ENCODE measurements around the gene IRX5. TPM values are rescaled to one million over a fixed set of nuclear protein-coding genes. Genes with fewer than 3 reads are reported as not detected.

The IRX5 gene
- total RNA-seq, 1 experiment from 2014 or later: 0.86 TPM

DNA sequence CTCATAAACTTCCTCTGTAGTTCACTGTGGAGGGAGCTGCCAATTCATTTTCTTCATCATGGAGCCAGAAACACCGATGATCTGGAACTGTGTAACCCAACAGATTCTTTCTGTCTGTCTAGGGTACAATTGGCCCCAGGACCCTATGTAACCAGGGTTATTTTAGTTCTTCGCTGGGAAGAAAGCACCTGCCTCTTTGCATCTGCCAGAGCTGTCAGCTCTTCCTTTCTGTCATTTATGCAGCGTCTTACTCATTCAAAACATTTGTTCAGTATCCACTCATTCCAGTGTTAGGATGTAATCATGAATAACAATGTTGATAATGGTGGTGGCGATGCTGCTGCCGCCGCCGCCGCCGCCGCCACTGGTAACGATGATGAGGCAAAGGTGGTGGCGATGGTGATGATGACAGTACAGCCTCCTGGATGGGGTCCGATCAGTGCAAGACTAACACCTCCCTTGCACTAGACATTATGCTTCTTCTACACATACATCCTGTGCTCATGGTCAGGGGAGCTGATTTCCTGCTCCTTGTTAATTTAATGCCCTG is 46.1 kb downstream of the IRX5 start:
- no peaks in the 10 kb centered on the region for H3K9me3 ChIP-seq (ENCODE audit: control insufficient read depth in 1 of 2, insufficient read depth in 1 of 2, low read depth in 1 of 2, low read length in 2 of 2)
- no peaks in the 10 kb centered on the region; the same call in 1 of the 2 replicates for H3K27me3 ChIP-seq (ENCODE audit: insufficient read depth, low read length)
- POLR2A ChIA-PET: no interaction called here
- BruUV-seq (replicated peaks): no TSS peak
- no peaks in the 10 kb centered on the region for H3K9me2 ChIP-seq (ENCODE audit: insufficient read depth)
- H4K20me1 ChIP-seq (ENCODE audit: insufficient read depth): no peaks in the 10 kb centered on the region
- ATAC-seq (no peak), DNase-seq (ENCODE audit: low read depth, low spot score) (no peak)
- H3K27ac ChIP-seq (ENCODE audit: low read depth, low read length): no peak overlapping the region
- no peak overlapping the region for H3K4me2 ChIP-seq (ENCODE audit: low read length)
- intact Hi-C loops (cut with micrococcal nuclease): no loop called here
- RAD21 ChIA-PET (ENCODE audit: low non-redundant PET in 1 of 2, low total read pairs in 2 of 2, uncharacterized antibody in 2 of 2, unreplicated experiment in 2 of 2): no interaction called here
- no peaks in the 10 kb centered on the region for H3K4me1 ChIP-seq (ENCODE audit: control insufficient read depth in 1 of 2, insufficient read depth in 2 of 2, low read length in 2 of 2)
- no peak overlapping the region for H3K9ac ChIP-seq (ENCODE audit: low read length)
- TF ChIP-seq MAX (IDR thresholded peaks at IDR 0.05) (no peak), ZNF274 (IDR thresholded peaks at IDR 0.05; ENCODE audit: low read depth, low read length) (no peak), SRF (IDR thresholded peaks at IDR 0.05; ENCODE audit: low read depth) (no peak), POLR2AphosphoS5 (IDR thresholded peaks at IDR 0.05; ENCODE audit: low read depth, low read length) (no peak), EGR1 (IDR thresholded peaks at IDR 0.05; ENCODE audit: low read depth) (no peak), ZFX (IDR thresholded peaks at IDR 0.05) (no peak), JUND (IDR thresholded peaks at IDR 0.05) (no peak), CTCF (IDR thresholded peaks at IDR 0.05 in 2 of 3, conservative IDR thresholded peaks at IDR 0.05 in 1 of 3; ENCODE audit: borderline replicate concordance in 1 of 3, insufficient read depth in 1 of 3, low read depth in 2 of 3, low read length in 2 of 3) (no peak), SIN3A (IDR thresholded peaks at IDR 0.05; ENCODE audit: low read depth) (no peak), POLR2A (IDR thresholded peaks at IDR 0.05; ENCODE audit: borderline replicate concordance, extremely low read depth, insufficient read depth, insufficient read length) (no peak), RAD21 (IDR thresholded peaks at IDR 0.05; ENCODE audit: low read depth) (no peak), TCF7L2 (IDR thresholded peaks at IDR 0.05; ENCODE audit: borderline replicate concordance, extremely low read depth, insufficient read depth, insufficient read length) (no peak), EZH2 (IDR thresholded peaks at IDR 0.05) (no peak), REST (IDR thresholded peaks at IDR 0.05; ENCODE audit: low read depth) (no peak), FOSL1 (IDR thresholded peaks at IDR 0.05; ENCODE audit: low read depth) (no peak)
- TF ChIP-seq, protein P1, sequence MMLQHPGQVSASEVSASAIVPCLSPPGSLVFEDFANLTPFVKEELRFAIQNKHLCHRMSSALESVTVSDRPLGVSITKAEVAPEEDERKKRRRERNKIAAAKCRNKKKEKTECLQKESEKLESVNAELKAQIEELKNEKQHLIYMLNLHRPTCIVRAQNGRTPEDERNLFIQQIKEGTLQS (IDR thresholded peaks at IDR 0.05): no peak
- H3K79me2 ChIP-seq (ENCODE audit: insufficient read depth, low read length): no peaks in the 10 kb centered on the region
- no peak overlapping the region for H3K4me3 ChIP-seq (replicated peaks in 1 of 2; ENCODE audit: low read depth in 1 of 2, low read length in 2 of 2)
- no peak overlapping the region for H2AFZ ChIP-seq (ENCODE audit: low read depth, low read length, poor library complexity, severe bottlenecking)
- CTCF ChIA-PET: no interaction called here
- H3K36me3 ChIP-seq (ENCODE audit: control insufficient read depth in 1 of 2, insufficient read depth in 2 of 2, low read length in 2 of 2): no peaks in the 10 kb centered on the region; a peak in 1 of 4 replicates
